HG03575 (cell line): ENCODE data around the gene C12orf43.

Source experiments
- ATAC-seq: cut with Tn5 transposase; IDR thresholded peaks from one replicate; pipeline ENCODE4 v1.9.1; 2021; ENCODE audit not compliant: unreplicated experiment, insufficient number of reproducible peaks, low FRiP score; ENCODE audit errors: extremely low read depth

The C12orf43 gene

DNA sequence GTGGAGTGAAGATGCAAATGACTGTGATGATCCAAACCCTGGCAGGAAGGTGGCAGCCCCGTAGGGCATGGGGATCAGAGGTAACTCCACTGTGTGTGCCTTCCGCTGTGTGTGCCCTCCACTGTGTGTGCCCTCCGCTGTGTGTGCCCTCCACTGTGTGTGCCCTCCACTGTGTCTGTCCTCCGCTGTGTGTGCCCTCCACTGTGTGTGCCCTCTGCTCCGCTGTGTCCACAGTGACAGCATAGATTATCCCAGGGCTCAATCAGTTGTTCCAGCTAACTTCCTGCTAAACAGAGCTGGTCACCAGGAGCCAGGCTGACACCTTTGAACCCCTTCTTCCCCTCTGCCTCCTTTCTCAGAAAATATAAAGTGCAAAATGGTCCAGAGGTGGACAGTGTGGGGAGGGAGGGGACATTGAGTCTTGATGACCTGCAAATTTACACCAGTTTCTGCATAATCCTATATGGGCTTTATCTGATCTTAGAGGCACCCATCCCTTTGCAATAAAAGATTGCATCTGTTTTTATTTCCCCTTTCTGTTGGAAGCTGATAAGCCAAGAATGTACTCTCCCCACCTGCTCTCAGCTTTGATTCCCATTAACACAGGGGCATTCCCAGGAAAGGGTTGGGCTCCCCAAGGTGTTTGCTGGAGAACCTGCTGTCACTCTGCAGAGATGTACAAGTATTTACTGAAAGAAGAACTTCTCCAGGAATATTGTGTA, 59.5 kb downstream of the C12orf43 start:
- no peak for ATAC-seq

DNA sequence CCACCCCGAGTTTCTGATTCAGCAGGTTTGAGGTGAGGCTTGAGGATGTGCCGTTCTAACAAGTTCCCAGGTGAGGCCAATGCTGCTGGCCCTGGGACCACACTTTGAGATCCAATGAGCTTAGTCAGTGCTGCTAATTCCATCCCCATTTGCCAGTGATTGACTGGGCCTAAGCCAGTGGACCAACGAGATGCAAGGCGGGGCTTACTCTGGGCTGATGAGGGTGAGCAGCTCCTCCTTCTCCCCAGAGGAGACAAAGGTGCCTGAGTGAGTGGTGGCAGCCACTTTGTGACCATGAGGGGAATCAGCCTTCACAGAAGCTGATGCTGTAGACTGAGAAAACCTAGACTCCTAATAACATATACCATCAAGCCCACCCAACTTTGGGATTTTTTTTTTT, 61.1 kb downstream of the C12orf43 start:
- no peak for ATAC-seq

DNA sequence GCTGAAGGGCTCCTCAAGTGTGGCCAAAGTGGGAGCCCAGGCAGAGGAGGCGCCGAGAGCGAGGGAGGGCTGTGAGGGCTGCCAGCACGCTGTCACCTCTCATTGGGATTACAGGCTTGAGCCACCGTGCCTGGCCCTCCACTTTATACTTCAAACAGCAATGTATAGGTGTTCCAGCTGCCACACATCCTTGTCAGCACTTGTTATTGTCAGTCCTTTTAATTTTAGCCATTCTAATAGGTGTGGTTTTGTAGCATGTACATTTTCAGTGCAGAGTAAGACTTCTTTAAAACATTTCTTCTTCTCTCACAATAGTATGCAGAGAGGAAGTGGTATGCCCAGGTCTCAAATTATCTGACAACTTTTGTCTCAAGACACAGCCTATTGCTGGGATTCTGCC, 65.5 kb downstream of the C12orf43 start:
- no peak for ATAC-seq
